Measurements from ENCODE around the gene FARS2. TPM values are rescaled to one million over a fixed set of nuclear protein-coding genes. Genes with fewer than 3 reads are reported as not detected.

The FARS2 gene
- total RNA-seq, 1 donor from 2014 or later = 21.9 TPM

DNA sequence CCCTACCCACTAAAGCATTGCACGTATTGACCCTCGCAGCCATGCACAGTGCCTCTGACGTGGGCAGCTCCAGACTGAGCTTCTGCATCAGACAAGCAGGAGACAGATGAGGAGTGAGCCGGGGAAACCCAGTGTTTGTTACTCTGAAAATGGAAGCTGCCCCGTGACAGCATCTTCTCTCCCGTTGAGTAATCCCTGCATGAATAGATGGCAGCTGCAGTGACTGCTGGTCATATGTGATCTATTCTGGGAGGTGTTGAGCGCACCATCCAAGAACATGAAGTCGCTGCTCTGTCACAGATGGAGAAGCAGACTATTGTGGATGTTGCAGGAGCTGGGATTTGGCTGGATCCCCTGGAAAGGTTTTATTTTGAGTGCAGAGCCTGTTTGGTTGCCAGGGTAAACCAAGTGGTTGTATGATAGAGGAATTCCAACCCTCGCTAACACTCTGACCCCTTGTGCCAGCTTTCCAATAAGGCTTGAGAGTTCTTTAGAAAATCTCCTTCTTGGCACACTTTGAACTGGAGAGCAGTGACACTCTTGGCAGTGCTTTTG, 503.2 kb downstream of the FARS2 start:
- H3K9me3 Mint-ChIP-seq = peaks cover 4% of the 10 kb centered on the region
- H3K36me3 Mint-ChIP-seq = no peaks in the 10 kb centered on the region
- no peak for DNase-seq (ENCODE audit: extremely low spot score, unreplicated experiment)
- no peaks in the 10 kb centered on the region for H3K27me3 Mint-ChIP-seq
- H3K4me1 Mint-ChIP-seq (ENCODE audit: unreplicated experiment) = no peaks in the 10 kb centered on the region
- TF ChIP-seq, protein P1, sequence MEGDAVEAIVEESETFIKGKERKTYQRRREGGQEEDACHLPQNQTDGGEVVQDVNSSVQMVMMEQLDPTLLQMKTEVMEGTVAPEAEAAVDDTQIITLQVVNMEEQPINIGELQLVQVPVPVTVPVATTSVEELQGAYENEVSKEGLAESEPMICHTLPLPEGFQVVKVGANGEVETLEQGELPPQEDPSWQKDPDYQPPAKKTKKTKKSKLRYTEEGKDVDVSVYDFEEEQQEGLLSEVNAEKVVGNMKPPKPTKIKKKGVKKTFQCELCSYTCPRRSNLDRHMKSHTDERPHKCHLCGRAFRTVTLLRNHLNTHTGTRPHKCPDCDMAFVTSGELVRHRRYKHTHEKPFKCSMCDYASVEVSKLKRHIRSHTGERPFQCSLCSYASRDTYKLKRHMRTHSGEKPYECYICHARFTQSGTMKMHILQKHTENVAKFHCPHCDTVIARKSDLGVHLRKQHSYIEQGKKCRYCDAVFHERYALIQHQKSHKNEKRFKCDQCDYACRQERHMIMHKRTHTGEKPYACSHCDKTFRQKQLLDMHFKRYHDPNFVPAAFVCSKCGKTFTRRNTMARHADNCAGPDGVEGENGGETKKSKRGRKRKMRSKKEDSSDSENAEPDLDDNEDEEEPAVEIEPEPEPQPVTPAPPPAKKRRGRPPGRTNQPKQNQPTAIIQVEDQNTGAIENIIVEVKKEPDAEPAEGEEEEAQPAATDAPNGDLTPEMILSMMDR (conservative IDR thresholded peaks at IDR 0.05) = no peak
- no peak overlapping the region for H3K4me3 Mint-ChIP-seq
- H3K27ac Mint-ChIP-seq = no peak overlapping the region

- Mint-ChIP-seq H3K36me3 (no peaks in the 10 kb centered on the region), H3K27me3 (no peaks in the 10 kb centered on the region), H3K27ac (no peak overlapping the region), H3K9me3 (peaks cover 4% of the 10 kb centered on the region), H3K4me1 (ENCODE audit: unreplicated experiment) (no peaks in the 10 kb centered on the region), H3K4me3 (no peak overlapping the region)
- DNase-seq (ENCODE audit: extremely low spot score, unreplicated experiment) = no peak
- TF ChIP-seq, protein P1 (conservative IDR thresholded peaks at IDR 0.05) = no peak
Observed at GRCh38 chr6:5765141-5765760, 503.9 kb downstream of the FARS2 start.

- DNase-seq (ENCODE audit: extremely low spot score, unreplicated experiment) = peak; percentile 27
- Mint-ChIP-seq H3K9me3 (peaks cover 4% of the 10 kb centered on the region), H3K4me3 (no peak overlapping the region), H3K36me3 (peaks cover 2% of the 10 kb centered on the region), H3K27ac (no peak overlapping the region), H3K27me3 (no peaks in the 10 kb centered on the region), H3K4me1 (ENCODE audit: unreplicated experiment) (no peaks in the 10 kb centered on the region)
- TF ChIP-seq, protein P1 (conservative IDR thresholded peaks at IDR 0.05) = peak; percentile 43
Observed at GRCh38 chr6:5766260-5766659, 504.9 kb downstream of the FARS2 start.

DNA sequence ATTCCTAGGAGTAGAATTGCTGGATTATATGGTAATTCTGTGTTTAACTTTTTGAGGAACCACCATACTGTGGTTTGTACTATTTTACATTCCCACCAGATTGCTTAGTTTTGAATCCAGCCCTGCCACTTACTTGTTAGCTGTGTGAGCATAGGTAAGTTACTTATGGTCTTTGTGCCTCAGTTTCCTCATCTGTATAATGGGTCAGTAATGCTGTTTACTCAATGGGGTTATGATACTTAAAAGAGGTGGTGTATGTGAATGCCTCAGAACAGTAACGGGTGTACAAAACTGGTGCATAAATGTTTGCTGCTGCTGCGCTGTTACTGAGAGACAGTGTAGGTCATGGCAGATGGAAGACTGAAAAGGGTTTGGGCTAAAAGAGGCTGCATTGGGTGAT, 506.2 kb downstream of the FARS2 start:
- no peaks in the 10 kb centered on the region for H3K27me3 Mint-ChIP-seq
- peaks cover 4% of the 10 kb centered on the region for H3K9me3 Mint-ChIP-seq
- no peak overlapping the region for H3K27ac Mint-ChIP-seq

DNA sequence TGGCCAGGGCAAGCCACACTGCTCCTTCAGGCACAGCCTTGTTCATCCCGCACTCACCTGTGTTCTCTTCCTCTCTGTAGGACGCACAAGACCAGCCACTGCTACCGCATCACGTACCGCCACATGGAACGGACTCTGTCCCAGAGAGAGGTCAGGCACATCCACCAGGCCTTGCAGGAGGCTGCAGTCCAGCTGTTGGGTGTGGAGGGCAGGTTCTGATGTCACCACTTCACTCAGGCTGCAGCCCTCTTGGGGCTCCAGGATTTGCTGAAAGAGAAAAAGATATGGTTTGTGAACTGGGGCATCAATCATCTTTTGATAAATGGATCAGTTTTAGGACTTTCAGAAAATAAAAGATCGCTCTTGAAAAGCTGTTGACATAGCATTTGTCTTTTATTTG, 509.9 kb downstream of the FARS2 start:
- Mint-ChIP-seq H3K27ac (no peak overlapping the region), H3K36me3 (peaks cover 14% of the 10 kb centered on the region), H3K9me3 (peaks cover 4% of the 10 kb centered on the region), H3K4me3 (no peak overlapping the region), H3K4me1 (ENCODE audit: unreplicated experiment) (no peaks in the 10 kb centered on the region), H3K27me3 (no peaks in the 10 kb centered on the region)
- TF ChIP-seq, protein P1 (conservative IDR thresholded peaks at IDR 0.05) = no peak
- no peak for DNase-seq (ENCODE audit: extremely low spot score, unreplicated experiment)

More for the DNA sequence above, 506.2 kb downstream of the FARS2 start:
- TF ChIP-seq, protein P1 (conservative IDR thresholded peaks at IDR 0.05) = no peak
- no peak for DNase-seq (ENCODE audit: extremely low spot score, unreplicated experiment)
- Mint-ChIP-seq H3K4me3 (no peak overlapping the region), H3K4me1 (ENCODE audit: unreplicated experiment) (no peaks in the 10 kb centered on the region), H3K36me3 (peaks cover 4% of the 10 kb centered on the region)
